ENCODE measurements around the gene PRAF2. TPM values are rescaled to one million over a fixed set of nuclear protein-coding genes. Genes with fewer than 3 reads are reported as not detected.

Gene PRAF2
- total RNA-seq, 1 experiment from 2014 or later = 0.07 TPM

GRCh38 chrX:49077941-49078340, 4.1 kb upstream of the PRAF2 start:
- Histone ChIP-seq H3K4me2 (ENCODE audit: low read length) (no peak overlapping the region), H3K27ac (ENCODE audit: low read length) (no peak overlapping the region), H3K9me2 (replicated peaks; ENCODE audit: low read length) (no peaks in the 10 kb centered on the region), H3K9me3 (ENCODE audit: low read length) (no peaks in the 10 kb centered on the region), H3K79me2 (ENCODE audit: low read length) (no peaks in the 10 kb centered on the region), H3K27me3 (ENCODE audit: low read length) (no peaks in the 10 kb centered on the region), H3K4me1 (ENCODE audit: insufficient read depth, low read length) (peaks cover 6% of the 10 kb centered on the region), H3F3A (ENCODE audit: low read length, unreplicated experiment) (no peaks in the 10 kb centered on the region), H3K9ac (ENCODE audit: low read length) (no peak overlapping the region), H3K4me3 (ENCODE audit: low read length) (no peak overlapping the region), H2AFZ (ENCODE audit: low read length) (no peak overlapping the region), H3K36me3 (ENCODE audit: low read depth, low read length) (no peaks in the 10 kb centered on the region), H4K20me1 (ENCODE audit: low read length) (no peaks in the 10 kb centered on the region)
- ChIA-PET CTCF (no interaction called here), POLR2A (ENCODE audit: unreplicated experiment) (no interaction called here)
- intact Hi-C loops (cut with micrococcal nuclease) = no loop called here
- no TSS peak for BruUV-seq (replicated peaks)
- no peak for DNase-seq
- ATAC-seq = no peak
- TF ChIP-seq EZH2phosphoT487 (IDR thresholded peaks at IDR 0.05; ENCODE audit: borderline replicate concordance, low read length) (no peak), EZH2 (IDR thresholded peaks at IDR 0.05; ENCODE audit: low read length, unreplicated experiment) (no peak), CTCF (conservative IDR thresholded peaks at IDR 0.05; ENCODE audit: low read depth, low read length) (no peak)

DNA sequence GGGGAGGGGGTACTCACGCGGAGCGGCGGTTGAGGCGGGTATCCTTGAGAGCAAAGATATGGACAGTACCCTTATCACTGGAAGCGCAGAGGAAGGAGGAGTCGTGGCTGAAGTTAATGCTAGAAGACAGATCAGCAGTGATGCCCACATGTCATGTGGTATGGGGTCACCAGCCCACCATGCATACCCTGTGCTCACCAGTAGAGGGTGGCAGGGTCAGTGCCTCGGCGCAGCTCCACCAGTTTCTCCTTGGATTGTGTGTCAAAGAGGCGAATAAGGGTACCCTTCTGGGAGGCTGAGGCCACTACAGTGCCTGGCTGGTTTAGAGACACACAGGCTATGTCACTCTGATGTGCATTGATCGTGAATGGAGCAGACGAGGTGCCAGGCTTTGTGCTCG, 1.5 kb upstream of the PRAF2 start:
- H3K4me3 ChIP-seq (ENCODE audit: low read length) = no peak overlapping the region
- ATAC-seq (no peak), DNase-seq (no peak)
- H3K27ac ChIP-seq (ENCODE audit: low read length) = no peak overlapping the region
- TF ChIP-seq CTCF (conservative IDR thresholded peaks at IDR 0.05; ENCODE audit: low read depth, low read length) (no peak), EZH2 (IDR thresholded peaks at IDR 0.05; ENCODE audit: low read length, unreplicated experiment) (no peak)
- no peaks in the 10 kb centered on the region for H3F3A ChIP-seq (ENCODE audit: low read length, unreplicated experiment)
- H4K20me1 ChIP-seq (ENCODE audit: low read length) = no peaks in the 10 kb centered on the region
- BruUV-seq (replicated peaks) = no TSS peak
- no peak overlapping the region for H3K4me2 ChIP-seq (ENCODE audit: low read length)
- no peaks in the 10 kb centered on the region for H3K79me2 ChIP-seq (ENCODE audit: low read length)
- intact Hi-C loops (cut with micrococcal nuclease) = no loop called here
- H3K9me2 ChIP-seq (replicated peaks; ENCODE audit: low read length) = no peaks in the 10 kb centered on the region
- H3K9me3 ChIP-seq (ENCODE audit: low read length) = no peaks in the 10 kb centered on the region
- ChIA-PET CTCF (no interaction called here), POLR2A (ENCODE audit: unreplicated experiment) (no interaction called here)
- no peaks in the 10 kb centered on the region for H3K36me3 ChIP-seq (ENCODE audit: low read depth, low read length)
- H3K4me1 ChIP-seq (ENCODE audit: insufficient read depth, low read length) = peaks cover 6% of the 10 kb centered on the region
- no peaks in the 10 kb centered on the region for H3K27me3 ChIP-seq (ENCODE audit: low read length)
- no peak overlapping the region for H3K9ac ChIP-seq (ENCODE audit: low read length)
- H2AFZ ChIP-seq (ENCODE audit: low read length) = no peak overlapping the region

DNA sequence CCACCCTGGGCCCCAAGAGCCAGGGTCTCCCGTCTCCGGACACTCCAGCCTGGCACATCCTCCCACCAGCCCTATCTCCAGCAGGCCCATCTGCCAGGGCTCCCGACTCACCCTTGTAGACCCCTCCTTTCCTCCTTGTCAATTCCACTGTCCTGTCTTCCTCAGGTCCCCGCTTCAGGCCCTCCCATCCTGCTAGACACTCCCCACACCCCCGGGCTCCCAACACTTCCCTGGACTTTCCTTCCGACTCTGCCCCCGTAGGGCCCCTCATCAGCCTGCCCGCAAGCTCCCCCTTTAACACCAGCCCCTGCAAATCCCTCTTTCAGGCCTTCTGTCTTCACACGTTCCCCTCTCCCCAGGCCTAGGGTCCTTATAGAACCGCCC, 1.1 kb downstream of the PRAF2 start:
- no peaks in the 10 kb centered on the region for H3F3A ChIP-seq (ENCODE audit: low read length, unreplicated experiment)
- POLR2A ChIA-PET (ENCODE audit: unreplicated experiment) = no interaction called here

More for the DNA sequence above, 1.1 kb downstream of the PRAF2 start:
- H2AFZ ChIP-seq (ENCODE audit: low read length) = no peak overlapping the region
- ATAC-seq (no peak), DNase-seq (no peak)
- TF ChIP-seq EZH2 (IDR thresholded peaks at IDR 0.05; ENCODE audit: low read length, unreplicated experiment) = no peak
- no peak for TF ChIP-seq EZH2phosphoT487 (IDR thresholded peaks at IDR 0.05; ENCODE audit: borderline replicate concordance, low read length)
- TF ChIP-seq CTCF (conservative IDR thresholded peaks at IDR 0.05; ENCODE audit: low read depth, low read length) = no peak
- H3K4me3 ChIP-seq (ENCODE audit: low read length) = no peak overlapping the region
- H3K4me1 ChIP-seq (ENCODE audit: insufficient read depth, low read length) = no peaks in the 10 kb centered on the region
- no peak overlapping the region for H3K4me2 ChIP-seq (ENCODE audit: low read length)
- H3K36me3 ChIP-seq (ENCODE audit: low read depth, low read length) = no peaks in the 10 kb centered on the region
- H3K79me2 ChIP-seq (ENCODE audit: low read length) = no peaks in the 10 kb centered on the region
- CTCF ChIA-PET = no interaction called here
- no peak overlapping the region for H3K9ac ChIP-seq (ENCODE audit: low read length)
- H3K9me2 ChIP-seq (replicated peaks; ENCODE audit: low read length) = no peaks in the 10 kb centered on the region
- intact Hi-C loops (cut with micrococcal nuclease) = no loop called here
- no peak overlapping the region for H3K27ac ChIP-seq (ENCODE audit: low read length)
- H3K27me3 ChIP-seq (ENCODE audit: low read length) = no peaks in the 10 kb centered on the region
- H4K20me1 ChIP-seq (ENCODE audit: low read length) = no peaks in the 10 kb centered on the region
- no peaks in the 10 kb centered on the region for H3K9me3 ChIP-seq (ENCODE audit: low read length)
- BruUV-seq (replicated peaks) = no TSS peak

All from PC-3 (cell line).